ENCODE data around the gene AOPEP.

- TF ChIP-seq POLR2AphosphoS5 (IDR thresholded peaks at IDR 0.05) (no peak), CTCF (IDR thresholded peaks at IDR 0.05; ENCODE audit: poor library complexity, severe bottlenecking) (no peak), EP300 (conservative IDR thresholded peaks at IDR 0.05; ENCODE audit: poor library complexity, severe bottlenecking) (no peak), EZH2 (IDR thresholded peaks at IDR 0.05; ENCODE audit: borderline replicate concordance, insufficient read depth, low read length, poor library complexity, severe bottlenecking) (no peak), RAD21 (conservative IDR thresholded peaks at IDR 0.05) (no peak), TAF1 (IDR thresholded peaks at IDR 0.05; ENCODE audit: low read depth) (no peak), REST (IDR thresholded peaks at IDR 0.05; ENCODE audit: borderline replicate concordance) (no peak), MXI1 (conservative IDR thresholded peaks at IDR 0.05; ENCODE audit: poor library complexity, severe bottlenecking) (no peak)
Measured at GRCh38 chr9:94920420-94921091, 194.1 kb downstream of the AOPEP start.
